ENCODE results near the gene SSNA1.

Gene SSNA1

GRCh38 chr9:137148242-137148641 is 40.2 kb upstream of the SSNA1 start:
- no peak for DNase-seq
- H3K27ac Mint-ChIP-seq = no peak overlapping the region
- no peak overlapping the region for H3K4me3 Mint-ChIP-seq
- H3K27me3 Mint-ChIP-seq = peaks cover 24% of the 10 kb centered on the region
- no peaks in the 10 kb centered on the region for H3K36me3 Mint-ChIP-seq
- CTCF ChIA-PET = no interaction called here
- no peaks in the 10 kb centered on the region for H3K9me3 Mint-ChIP-seq
- H3K4me1 Mint-ChIP-seq = peaks cover 4% of the 10 kb centered on the region

GRCh38 chr9:137148661-137149060 is 39.8 kb upstream of the SSNA1 start:
- no peak for DNase-seq
- CTCF ChIA-PET = no interaction called here
- Mint-ChIP-seq H3K27ac (no peak overlapping the region), H3K36me3 (no peaks in the 10 kb centered on the region), H3K4me1 (peaks cover 4% of the 10 kb centered on the region), H3K27me3 (peaks cover 20% of the 10 kb centered on the region), H3K4me3 (no peak overlapping the region), H3K9me3 (no peaks in the 10 kb centered on the region)

GRCh38 chr9:137149363-137149762 is 39.1 kb upstream of the SSNA1 start:
- H3K27me3 Mint-ChIP-seq = peaks cover 15% of the 10 kb centered on the region
- H3K4me3 Mint-ChIP-seq = no peak overlapping the region

GRCh38 chr9:137149942-137150616 is 38.4 kb upstream of the SSNA1 start:
- Mint-ChIP-seq H3K9me3 (no peaks in the 10 kb centered on the region), H3K27ac (no peak overlapping the region), H3K4me3 (no peak overlapping the region), H3K4me1 (peaks cover 4% of the 10 kb centered on the region), H3K36me3 (no peaks in the 10 kb centered on the region), H3K27me3 (peaks cover 16% of the 10 kb centered on the region)
- CTCF ChIA-PET = no interaction called here
- no peak for DNase-seq

More at GRCh38 chr9:137149363-137149762, 39.1 kb upstream of the SSNA1 start:
- no peaks in the 10 kb centered on the region for H3K36me3 Mint-ChIP-seq
- CTCF ChIA-PET = interaction anchor here (0.6 kb wide), 1 partner anchor 42 kb away, joined by 3 read pairs; no protein-coding TSS in a partner anchor
- H3K27ac Mint-ChIP-seq = no peak overlapping the region
- DNase-seq = no peak
- H3K4me1 Mint-ChIP-seq = peaks cover 4% of the 10 kb centered on the region
- no peaks in the 10 kb centered on the region for H3K9me3 Mint-ChIP-seq

- CTCF ChIA-PET = no interaction called here
- DNase-seq = peak; percentile 48
- Mint-ChIP-seq H3K27ac (no peak overlapping the region), H3K36me3 (no peaks in the 10 kb centered on the region), H3K4me3 (no peak overlapping the region), H3K9me3 (no peaks in the 10 kb centered on the region), H3K27me3 (peaks cover 24% of the 10 kb centered on the region), H3K4me1 (peaks cover 4% of the 10 kb centered on the region)
These were observed 37.6 kb upstream of the SSNA1 start for GRCh38 chr9:137150617-137151457.

GRCh38 chr9:137152844-137153405 is 35.6 kb upstream of the SSNA1 start:
- no peak overlapping the region for H3K4me3 Mint-ChIP-seq
- peaks cover 40% of the 10 kb centered on the region for H3K27me3 Mint-ChIP-seq
- CTCF ChIA-PET = no interaction called here
- H3K9me3 Mint-ChIP-seq = no peaks in the 10 kb centered on the region
- no peak overlapping the region for H3K27ac Mint-ChIP-seq
- peaks cover 14% of the 10 kb centered on the region for H3K4me1 Mint-ChIP-seq
- H3K36me3 Mint-ChIP-seq = no peaks in the 10 kb centered on the region
- no peak for DNase-seq

GRCh38 chr9:137156567-137157375 is 31.7 kb upstream of the SSNA1 start:
- DNase-seq = peak; percentile 66
- Mint-ChIP-seq H3K9me3 (no peaks in the 10 kb centered on the region), H3K36me3 (no peaks in the 10 kb centered on the region), H3K27ac (no peak overlapping the region), H3K4me3 (no peak overlapping the region), H3K4me1 (peaks cover 20% of the 10 kb centered on the region), H3K27me3 (peaks cover 67% of the 10 kb centered on the region)
- CTCF ChIA-PET = interaction anchor here (1.0 to 2.0 kb wide), 2 partner anchors 20 to 80 kb away, joined by 3 to 4 read pairs; no protein-coding TSS in a partner anchor

GRCh38 chr9:137157618-137158415 is 30.7 kb upstream of the SSNA1 start:
- Mint-ChIP-seq H3K4me1 (peaks cover 20% of the 10 kb centered on the region), H3K36me3 (no peaks in the 10 kb centered on the region), H3K4me3 (no peak overlapping the region), H3K27me3 (peaks cover 78% of the 10 kb centered on the region), H3K9me3 (no peaks in the 10 kb centered on the region), H3K27ac (no peak overlapping the region)
- DNase-seq = no peak
- CTCF ChIA-PET = interaction anchor here (0.7 to 2.0 kb wide), 5 partner anchors 11 to 79 kb away, joined by 3 to 4 read pairs (median 3); no protein-coding TSS in a partner anchor

GRCh38 chr9:137158625-137159024 is 29.9 kb upstream of the SSNA1 start:
- no peak for DNase-seq
- CTCF ChIA-PET = interaction anchor here (1.1 to 2.0 kb wide), 3 partner anchors 18 to 78 kb away, joined by 3 to 4 read pairs (median 3); no protein-coding TSS in a partner anchor
- Mint-ChIP-seq H3K4me1 (peaks cover 20% of the 10 kb centered on the region), H3K27ac (no peak overlapping the region), H3K9me3 (no peaks in the 10 kb centered on the region), H3K36me3 (no peaks in the 10 kb centered on the region), H3K4me3 (no peak overlapping the region), H3K27me3 (peaks cover 86% of the 10 kb centered on the region)

- no peak for DNase-seq
- Mint-ChIP-seq H3K4me1 (peaks cover 20% of the 10 kb centered on the region), H3K4me3 (no peak overlapping the region), H3K27me3 (peaks cover 91% of the 10 kb centered on the region), H3K27ac (no peak overlapping the region), H3K9me3 (no peaks in the 10 kb centered on the region), H3K36me3 (no peaks in the 10 kb centered on the region)
- CTCF ChIA-PET = interaction anchor here (1.1 kb wide), 1 partner anchor 33 kb away, joined by 3 read pairs; no protein-coding TSS in a partner anchor
These were observed 29.1 kb upstream of the SSNA1 start for GRCh38 chr9:137159105-137160053.

- Mint-ChIP-seq H3K27me3 (peaks cover 97% of the 10 kb centered on the region), H3K36me3 (no peaks in the 10 kb centered on the region), H3K9me3 (no peaks in the 10 kb centered on the region), H3K27ac (no peak overlapping the region), H3K4me3 (no peak overlapping the region), H3K4me1 (peaks cover 20% of the 10 kb centered on the region)
- DNase-seq = no peak
- CTCF ChIA-PET = no interaction called here
These were observed 28.4 kb upstream of the SSNA1 start for GRCh38 chr9:137160054-137160425.

GRCh38 chr9:137160716-137161557 is 27.5 kb upstream of the SSNA1 start:
- H3K36me3 Mint-ChIP-seq = no peaks in the 10 kb centered on the region
- no peaks in the 10 kb centered on the region for H3K9me3 Mint-ChIP-seq
- peaks cover 20% of the 10 kb centered on the region for H3K4me1 Mint-ChIP-seq
- DNase-seq = no peak
- CTCF ChIA-PET = no interaction called here
- no peak overlapping the region for H3K27ac Mint-ChIP-seq
- H3K4me3 Mint-ChIP-seq = no peak overlapping the region
- H3K27me3 Mint-ChIP-seq = peaks cover 97% of the 10 kb centered on the region
